ENCODE results near the gene CSF2RB. TPM values are rescaled to one million over a fixed set of nuclear protein-coding genes. Genes with fewer than 3 reads are reported as not detected.

Gene CSF2RB
- 0.02 to 0.08 TPM (median 0.08 TPM) in 3 replicates for polyA plus RNA-seq
- polyA plus RNA-seq (2011; ENCODE audit: low read depth): 0.11 TPM
- polyA plus RNA-seq (2011; cell fraction: cytosol; rRNA removed): 0.07 TPM in 1 of 2 replicates, not detected in the other
- 0.11 and 0.15 TPM in 2 replicates for polyA plus RNA-seq (2011; cell fraction: nucleus; rRNA removed)
- polyA plus RNA-seq (2012; ENCODE audit: low replicate concordance): 0.62 TPM in 1 of 2 replicates, not detected in the other
- 0.10 to 0.20 TPM in 2 of 3 replicates, not detected in the other for polyA minus RNA-seq
- polyA minus RNA-seq (2011; cell fraction: cytosol; rRNA and poly(A)+ RNA removed): not detected
- polyA minus RNA-seq (2011; cell fraction: nucleus; rRNA and poly(A)+ RNA removed): 0.16 and 0.32 TPM in 2 replicates

DNA sequence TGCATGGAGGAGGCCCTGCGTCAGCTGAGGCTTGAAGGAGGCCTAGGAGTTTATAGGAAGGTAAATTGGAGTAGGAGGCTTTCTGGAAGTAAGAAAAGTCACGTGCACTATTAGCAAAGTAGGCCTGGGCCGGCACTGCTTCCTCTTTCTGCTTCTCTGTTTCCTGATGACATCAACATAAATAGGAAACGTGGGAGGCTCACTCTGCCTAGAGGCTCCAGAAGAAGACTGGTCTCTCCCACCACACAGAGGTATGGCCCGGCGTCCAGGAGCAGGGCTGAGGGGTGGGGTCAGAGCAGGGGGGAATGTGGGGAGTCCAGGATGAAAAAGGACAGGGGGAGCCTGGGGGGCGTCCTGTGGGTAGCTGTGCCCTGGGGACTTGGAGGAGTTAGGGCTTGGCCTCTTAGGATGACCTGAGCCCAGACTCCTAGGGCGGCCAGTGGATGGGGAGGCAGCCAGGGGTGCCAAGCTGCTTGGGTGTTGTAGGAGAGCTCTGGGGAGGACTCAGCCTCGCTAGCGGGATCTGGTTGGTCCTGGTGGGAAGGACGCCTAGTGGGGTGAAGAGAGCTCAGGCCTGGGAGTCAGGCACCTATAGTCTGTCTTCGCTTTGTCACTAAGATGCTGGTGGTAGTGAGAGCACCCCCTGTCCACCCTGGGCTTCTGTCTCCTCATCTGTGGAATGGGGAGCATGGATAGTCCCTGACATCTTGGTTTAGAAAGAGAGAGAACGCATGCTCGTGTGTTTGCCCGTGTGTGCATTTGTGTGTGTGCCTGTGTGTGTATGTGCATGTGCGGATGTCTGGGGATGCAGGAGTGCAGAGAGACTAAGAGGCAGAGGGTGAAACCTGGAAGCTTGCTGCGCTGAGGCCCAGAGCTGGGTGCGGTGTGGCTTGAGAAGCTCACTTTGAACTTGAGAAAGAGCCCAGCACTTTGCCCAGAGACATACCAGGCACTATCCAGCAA is at the start of gene CSF2RB:
Gene CSF2RB (plus strand): TSS at position 202 of the 963 bp plus-strand sequence. CDS start 8,580 bp downstream, outside the sequence.
- H3K9me3 ChIP-seq (ENCODE audit: control insufficient read depth, low read depth, low read length): no peaks in the 10 kb centered on the region
- no peak within 1 kb of the TSS for H3K4me2 ChIP-seq (ENCODE audit: control insufficient read depth, extremely low read depth, insufficient read depth, low read depth, low read length)
- TF ChIP-seq, protein P1, sequence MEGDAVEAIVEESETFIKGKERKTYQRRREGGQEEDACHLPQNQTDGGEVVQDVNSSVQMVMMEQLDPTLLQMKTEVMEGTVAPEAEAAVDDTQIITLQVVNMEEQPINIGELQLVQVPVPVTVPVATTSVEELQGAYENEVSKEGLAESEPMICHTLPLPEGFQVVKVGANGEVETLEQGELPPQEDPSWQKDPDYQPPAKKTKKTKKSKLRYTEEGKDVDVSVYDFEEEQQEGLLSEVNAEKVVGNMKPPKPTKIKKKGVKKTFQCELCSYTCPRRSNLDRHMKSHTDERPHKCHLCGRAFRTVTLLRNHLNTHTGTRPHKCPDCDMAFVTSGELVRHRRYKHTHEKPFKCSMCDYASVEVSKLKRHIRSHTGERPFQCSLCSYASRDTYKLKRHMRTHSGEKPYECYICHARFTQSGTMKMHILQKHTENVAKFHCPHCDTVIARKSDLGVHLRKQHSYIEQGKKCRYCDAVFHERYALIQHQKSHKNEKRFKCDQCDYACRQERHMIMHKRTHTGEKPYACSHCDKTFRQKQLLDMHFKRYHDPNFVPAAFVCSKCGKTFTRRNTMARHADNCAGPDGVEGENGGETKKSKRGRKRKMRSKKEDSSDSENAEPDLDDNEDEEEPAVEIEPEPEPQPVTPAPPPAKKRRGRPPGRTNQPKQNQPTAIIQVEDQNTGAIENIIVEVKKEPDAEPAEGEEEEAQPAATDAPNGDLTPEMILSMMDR (optimal IDR thresholded peaks at IDR 0.05 in 1 of 3, IDR thresholded peaks at IDR 0.05 in 1 of 3, conservative IDR thresholded peaks at IDR 0.05 in 1 of 3; ENCODE audit: extremely low read depth in 1 of 3, insufficient read depth in 2 of 3, low read length in 3 of 3): no peak
- TF ChIP-seq EZH2 (IDR thresholded peaks at IDR 0.05; ENCODE audit: low read length): no peak
- DNase-seq (ENCODE audit: low read depth, low spot score) (no peak), FAIRE-seq (no peak)
- no peaks in the 10 kb centered on the region for H4K20me1 ChIP-seq (ENCODE audit: control insufficient read depth, extremely low read depth, insufficient read depth, low read length)
- no peaks in the 10 kb centered on the region for H3K79me2 ChIP-seq (ENCODE audit: control insufficient read depth, insufficient read depth, low read length)
- no peak within 1 kb of the TSS for H3K27ac ChIP-seq (ENCODE audit: control insufficient read depth, insufficient read depth, low read length)
- no peaks in the 10 kb centered on the region for H3K4me1 ChIP-seq (ENCODE audit: control insufficient read depth, extremely low read depth, insufficient read depth, low read length)
- dilution Hi-C loops (cut with MboI; ENCODE audit: extremely low pct_ligation_motif_present, low sequenced_read_pairs): no loop called here
- no peak within 1 kb of the TSS for H3K9ac ChIP-seq (ENCODE audit: control insufficient read depth, extremely low read depth, insufficient read depth, low read length)
- H3K4me3 ChIP-seq (ENCODE audit: control insufficient read depth in 2 of 3, extremely low read depth in 1 of 3, insufficient read depth in 2 of 3, low read depth in 1 of 3, low read length in 3 of 3): no peak within 1 kb of the TSS
- H3K27me3 ChIP-seq (ENCODE audit: control insufficient read depth, extremely low read depth, insufficient read depth, low read length): peaks cover 7% of the 10 kb centered on the region
- H3K9me1 ChIP-seq (ENCODE audit: control insufficient read depth, extremely low read depth, insufficient read depth, low read length): no peaks in the 10 kb centered on the region
- H2AFZ ChIP-seq (ENCODE audit: control insufficient read depth, low read length): no peak within 1 kb of the TSS
- H3K36me3 ChIP-seq (ENCODE audit: control insufficient read depth in 2 of 2, extremely low read depth in 1 of 2, insufficient read depth in 2 of 2, low read length in 2 of 2): no peaks in the 10 kb centered on the region

DNA sequence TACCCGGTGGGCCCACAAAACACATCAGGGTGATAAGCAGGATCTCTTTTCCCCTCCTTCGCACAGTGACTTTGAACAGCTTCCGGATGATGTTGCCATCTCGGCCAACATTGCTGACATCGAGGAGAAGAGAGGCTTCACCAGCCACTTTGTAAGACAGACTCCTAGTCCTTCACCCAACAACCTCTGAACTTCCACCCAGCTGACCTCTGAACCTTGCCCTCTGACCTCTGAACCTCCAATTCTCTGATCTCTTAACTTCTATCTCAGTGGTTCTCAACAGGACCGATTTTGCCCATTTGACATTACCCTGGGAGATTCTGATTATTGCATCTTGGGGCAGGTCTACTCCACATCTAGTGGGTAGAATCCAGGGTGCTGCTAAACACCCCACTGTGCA is 49.4 kb upstream of the CSF2RB start:
- no peak overlapping the region for H3K9ac ChIP-seq (ENCODE audit: control insufficient read depth, extremely low read depth, insufficient read depth, low read length)
- H3K79me2 ChIP-seq (ENCODE audit: control insufficient read depth, insufficient read depth, low read length): no peaks in the 10 kb centered on the region
- FAIRE-seq (no peak), DNase-seq (ENCODE audit: low read depth, low spot score) (no peak)
- H3K9me3 ChIP-seq (ENCODE audit: control insufficient read depth, low read depth, low read length): no peaks in the 10 kb centered on the region
- H4K20me1 ChIP-seq (ENCODE audit: control insufficient read depth, extremely low read depth, insufficient read depth, low read length): no peaks in the 10 kb centered on the region
- no peak for TF ChIP-seq EZH2 (IDR thresholded peaks at IDR 0.05; ENCODE audit: low read length)
- TF ChIP-seq, protein P1 (optimal IDR thresholded peaks at IDR 0.05 in 1 of 3, IDR thresholded peaks at IDR 0.05 in 1 of 3, conservative IDR thresholded peaks at IDR 0.05 in 1 of 3; ENCODE audit: extremely low read depth in 1 of 3, insufficient read depth in 2 of 3, low read length in 3 of 3): no peak
- no peak overlapping the region for H3K4me2 ChIP-seq (ENCODE audit: control insufficient read depth, extremely low read depth, insufficient read depth, low read depth, low read length)
- H3K4me1 ChIP-seq (ENCODE audit: control insufficient read depth, extremely low read depth, insufficient read depth, low read length): peaks cover 12% of the 10 kb centered on the region
- no peaks in the 10 kb centered on the region for H3K27me3 ChIP-seq (ENCODE audit: control insufficient read depth, extremely low read depth, insufficient read depth, low read length)
- no peak overlapping the region for H3K4me3 ChIP-seq (ENCODE audit: control insufficient read depth in 2 of 3, extremely low read depth in 1 of 3, insufficient read depth in 2 of 3, low read depth in 1 of 3, low read length in 3 of 3)
- dilution Hi-C loops (cut with MboI; ENCODE audit: extremely low pct_ligation_motif_present, low sequenced_read_pairs): no loop called here
- H3K9me1 ChIP-seq (ENCODE audit: control insufficient read depth, extremely low read depth, insufficient read depth, low read length): no peaks in the 10 kb centered on the region
- H3K36me3 ChIP-seq (ENCODE audit: control insufficient read depth in 2 of 2, extremely low read depth in 1 of 2, insufficient read depth in 2 of 2, low read length in 2 of 2): no peaks in the 10 kb centered on the region
- no peak overlapping the region for H2AFZ ChIP-seq (ENCODE audit: control insufficient read depth, low read length)
- no peak overlapping the region for H3K27ac ChIP-seq (ENCODE audit: control insufficient read depth, insufficient read depth, low read length)
